Stimulated activated CD4-positive, alpha-beta T cell treated with anti-CD3 and anti-CD28 coated beads, TNF-alpha, amount 100 ng/mL, for 24 hours (primary cell): ENCODE results near the gene TSC22D3.
"Not testable (repeated sequence)": the region's sequence is repeated elsewhere in the genome, so short reads cannot be mapped to it uniquely, and the experiment has no call there.

Source experiments
- DNase-seq, 3 experiments: peaks; one replicate each; pipeline ENCODE4 v3.0.0-alpha.2; 2020; ENCODE audit warnings: low read depth in 3 of 3

Gene TSC22D3

GRCh38 chrX:107712231-107713202, 63.1 kb downstream of the TSC22D3 start:
- no peak for DNase-seq

GRCh38 chrX:107711521-107712181, 63.9 kb downstream of the TSC22D3 start:
- DNase-seq, result no peak

GRCh38 chrX:107710617-107711391, 64.8 kb downstream of the TSC22D3 start:
- DNase-seq, result peak in 1 of 3 experiments; percentile 33

GRCh38 chrX:107709266-107709806, 66.3 kb downstream of the TSC22D3 start:
- no peak for DNase-seq

GRCh38 chrX:107708762-107709161, 66.8 kb downstream of the TSC22D3 start:
- no peak for DNase-seq

- DNase-seq, result no peak
These were observed 67.7 kb downstream of the TSC22D3 start for GRCh38 chrX:107707866-107708265.

DNA sequence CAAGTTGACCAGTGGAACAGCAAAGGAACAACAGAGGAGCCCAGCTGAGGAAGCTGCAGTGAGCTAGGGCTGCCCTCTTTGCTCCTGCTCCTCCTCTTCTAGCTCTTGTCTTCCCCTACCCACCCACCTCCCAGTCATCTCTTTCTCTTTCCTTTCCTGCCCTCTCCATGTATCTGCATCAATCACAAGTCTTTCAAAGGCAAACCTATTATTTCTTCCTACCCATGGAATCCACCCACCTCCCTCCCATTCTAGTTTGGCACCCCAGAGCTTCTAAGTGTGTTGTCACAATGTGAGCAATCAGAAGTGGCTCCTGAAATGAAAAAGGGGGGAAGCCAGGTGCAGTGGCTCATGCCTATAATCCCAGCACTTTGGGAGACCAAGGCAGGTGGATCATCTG, 69.3 kb downstream of the TSC22D3 start:
- DNase-seq, result no peak

- no peak for DNase-seq
These were observed 71.0 kb downstream of the TSC22D3 start for GRCh38 chrX:107704587-107704986.

GRCh38 chrX:107704181-107704580, 71.4 kb downstream of the TSC22D3 start:
- no peak for DNase-seq

DNA sequence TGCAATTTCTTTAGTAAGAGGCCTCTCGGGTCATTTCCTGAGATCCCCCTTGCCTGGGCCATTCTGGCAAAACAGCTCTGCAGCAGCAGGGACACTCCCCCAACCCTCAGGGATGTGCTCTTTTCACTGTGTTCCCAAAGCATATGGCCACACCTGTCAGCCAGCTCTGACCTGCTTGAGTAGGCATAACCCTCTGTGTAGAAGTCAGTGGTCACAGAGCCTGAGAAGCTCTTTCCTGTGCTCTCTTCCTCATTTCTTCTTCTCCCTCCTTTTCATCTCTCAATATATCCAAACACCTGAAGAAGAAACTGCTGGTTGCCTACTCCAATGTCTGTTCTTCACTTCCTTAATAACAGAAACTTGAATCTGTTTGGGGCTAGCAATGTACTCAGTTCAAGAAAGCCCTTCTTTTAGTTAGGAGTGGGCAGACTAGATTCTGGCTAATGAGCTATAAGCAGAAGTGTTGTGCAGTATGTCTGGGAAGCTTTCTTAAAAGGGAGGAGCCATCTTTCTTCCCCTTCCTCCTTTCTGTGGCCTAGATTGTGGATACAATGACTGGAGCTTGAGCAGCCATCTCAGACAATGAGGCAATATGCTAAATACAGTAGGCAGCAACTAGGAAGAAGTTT, 74.0 kb downstream of the TSC22D3 start:
- DNase-seq, result no peak

- DNase-seq, result no peak
These were observed 74.8 kb downstream of the TSC22D3 start for GRCh38 chrX:107700790-107701189.

GRCh38 chrX:107700317-107700774, 75.2 kb downstream of the TSC22D3 start:
- no peak for DNase-seq

- no peak for DNase-seq
These were observed 76.0 kb downstream of the TSC22D3 start for GRCh38 chrX:107699616-107700015.

GRCh38 chrX:107691024-107691448, 84.6 kb downstream of the TSC22D3 start:
- no peak for DNase-seq

- DNase-seq, result no peak
These were observed 88.1 kb downstream of the TSC22D3 start for GRCh38 chrX:107687445-107687844.

DNA sequence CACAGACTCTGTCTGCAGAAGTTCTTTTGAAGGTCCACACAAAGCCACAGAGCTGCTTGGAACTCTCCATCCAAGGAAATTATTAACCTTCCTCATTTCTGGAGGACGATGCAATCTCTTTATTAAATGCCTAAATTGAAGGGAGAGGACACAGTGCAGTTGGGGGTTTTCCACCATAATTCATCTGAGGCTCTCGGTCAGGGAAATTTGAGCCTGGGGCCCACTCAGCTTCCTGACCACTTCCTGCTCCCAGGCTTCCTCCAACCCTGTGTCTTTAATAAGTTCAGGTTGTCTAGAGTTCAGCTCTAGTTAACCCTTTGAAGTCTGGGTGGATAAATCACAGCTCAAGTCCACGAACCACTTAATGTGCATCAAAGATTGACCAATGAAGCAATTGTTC, 88.8 kb downstream of the TSC22D3 start:
- no peak for DNase-seq

GRCh38 chrX:107686026-107686425, 89.6 kb downstream of the TSC22D3 start:
- DNase-seq, result no peak

GRCh38 chrX:107685586-107685985, 90.0 kb downstream of the TSC22D3 start:
- DNase-seq, result not testable (repeated sequence)

DNA sequence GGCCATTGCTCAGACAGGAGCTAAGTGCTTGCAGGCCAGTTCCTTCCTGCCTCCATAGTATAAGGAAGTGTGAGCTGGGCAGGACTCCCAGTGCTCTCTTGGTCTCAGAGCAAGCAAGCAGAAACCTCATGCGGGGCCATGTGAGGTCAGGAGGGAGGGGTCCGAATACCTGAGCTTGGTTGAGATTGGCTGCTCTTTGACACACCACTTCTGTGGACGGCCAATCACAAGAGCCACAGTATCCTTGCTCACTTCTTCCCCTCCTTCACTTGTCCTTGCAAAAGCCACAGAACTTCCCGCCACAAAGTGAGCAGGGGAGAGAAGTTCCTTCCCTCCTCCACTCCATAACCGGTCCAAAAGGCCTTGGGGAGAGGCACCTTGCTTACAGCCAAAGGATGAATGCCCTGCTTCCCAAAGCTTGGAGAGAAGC, 90.6 kb downstream of the TSC22D3 start:
- no peak for DNase-seq

GRCh38 chrX:107683931-107684330, 91.7 kb downstream of the TSC22D3 start:
- no peak for DNase-seq
